Epidermal melanocyte (primary cell): ENCODE measurements around the gene POLR2L.
A peak's percentile ranks its signal among the peaks of the same experiment; 100 is the strongest.

ENCODE experiments used
- DNase-seq: peaks from one replicate; pipeline ENCODE4 v3.0.0; 2011; ENCODE audit warnings: low spot score; ENCODE audit not compliant: insufficient read length

Gene POLR2L

DNA sequence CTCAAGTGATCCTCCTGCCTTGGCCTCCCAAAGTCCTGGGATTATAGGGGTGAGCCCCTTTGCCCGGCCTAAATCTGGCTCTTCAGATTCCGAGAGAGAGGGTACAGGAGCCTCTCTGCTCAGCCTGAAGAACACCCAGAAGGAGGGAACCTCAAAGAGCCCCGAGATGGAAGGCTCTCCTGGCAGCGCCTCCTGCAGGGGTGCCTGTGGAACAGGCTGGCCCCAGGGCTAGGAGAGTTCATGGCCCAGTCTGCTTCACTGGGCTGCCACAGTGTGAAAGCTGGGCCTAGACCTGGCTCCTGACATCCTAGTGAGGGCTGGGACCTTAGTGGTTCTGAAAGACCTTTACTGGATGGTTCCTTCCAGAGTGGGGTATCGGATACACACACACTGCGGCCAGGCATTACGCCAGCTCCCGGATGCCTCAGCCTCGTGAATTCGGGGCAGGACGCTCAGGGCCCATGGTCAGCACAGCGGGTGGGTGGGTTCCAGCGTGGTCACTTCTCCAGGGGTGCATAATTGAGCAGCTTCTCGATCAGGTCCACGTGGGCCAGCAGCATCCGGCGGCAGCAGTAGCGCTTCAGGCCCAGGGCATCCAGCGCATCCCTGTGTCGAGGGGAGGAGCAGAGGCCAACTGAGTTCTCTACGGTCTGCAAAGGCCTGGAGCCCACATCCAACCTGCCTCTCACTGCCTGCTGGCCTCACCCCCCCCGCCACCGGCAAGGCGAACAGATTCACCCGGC lies 2.3 kb downstream of the POLR2L start:
- no peak for DNase-seq

DNA sequence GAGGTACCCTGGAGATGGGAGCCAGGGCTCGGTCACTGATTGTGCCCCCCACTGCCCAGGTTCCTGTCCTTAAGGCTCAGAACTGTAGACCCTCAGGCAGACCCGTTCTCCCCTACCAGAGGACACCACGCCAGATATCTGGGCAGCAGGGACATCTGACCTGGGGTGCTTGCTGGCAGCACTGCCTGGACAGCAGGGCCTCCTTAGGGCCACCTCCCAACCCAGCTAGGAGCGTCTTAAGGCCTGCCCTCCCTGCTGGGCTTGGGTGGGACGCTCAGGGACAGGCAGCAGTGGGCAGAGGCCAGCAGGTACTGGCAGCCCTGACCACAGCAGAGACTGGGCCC lies 3.1 kb downstream of the POLR2L start:
- DNase-seq = no peak

DNA sequence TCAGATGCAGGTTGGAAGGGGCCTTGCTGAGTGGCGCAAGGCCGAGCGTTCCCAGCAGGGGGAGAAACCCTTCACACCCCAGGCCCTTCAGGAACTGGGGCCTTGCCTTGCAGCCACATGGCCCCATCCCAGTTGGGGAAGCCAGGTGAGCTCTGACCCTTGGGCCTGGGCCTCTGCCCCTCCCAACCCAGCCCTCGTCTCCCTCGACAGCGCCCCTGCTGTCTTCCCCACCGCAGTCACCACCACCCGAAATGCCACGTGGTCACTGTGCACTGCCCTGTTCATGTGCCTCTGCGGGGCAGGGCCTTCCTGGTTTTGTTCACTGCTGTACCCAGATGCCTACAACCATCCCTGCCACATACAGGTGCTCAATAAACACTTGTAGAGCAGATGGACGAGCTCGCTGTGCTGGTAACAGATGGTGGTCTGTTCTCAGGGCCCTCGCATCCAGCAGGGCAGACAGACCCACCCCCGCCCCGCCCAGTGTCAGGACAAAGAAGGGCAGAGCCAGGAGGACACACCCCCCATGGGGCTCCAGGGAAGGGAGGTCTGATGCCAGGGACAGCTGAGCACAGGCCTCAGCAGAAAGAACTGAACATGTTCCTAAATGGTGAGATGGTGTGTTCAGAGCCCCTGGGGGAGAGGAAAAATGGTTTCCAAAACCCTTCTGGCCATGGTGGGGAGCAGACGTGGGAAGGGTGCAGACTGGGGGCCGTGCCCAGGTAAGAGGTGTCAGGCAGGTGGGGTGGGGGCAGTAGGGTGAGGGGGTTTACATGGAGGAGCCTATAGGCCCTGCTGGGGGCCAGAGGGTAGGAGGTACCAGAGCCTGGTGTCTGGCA lies 3.7 kb downstream of the POLR2L start:
- DNase-seq = no peak

DNA sequence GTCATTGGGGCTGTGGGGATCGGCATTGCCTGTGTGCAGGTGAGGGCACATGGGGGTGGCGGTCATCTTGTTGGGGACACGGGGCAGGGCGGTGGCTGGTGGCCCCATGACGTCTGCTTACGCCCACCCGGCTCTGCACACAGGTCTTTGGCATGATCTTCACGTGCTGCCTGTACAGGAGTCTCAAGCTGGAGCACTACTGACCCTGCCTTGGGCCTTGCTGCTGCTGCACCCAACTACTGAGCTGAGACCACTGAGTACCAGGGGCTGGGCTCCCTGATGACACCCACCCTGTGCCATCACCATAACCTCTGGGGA lies 4.4 kb downstream of the POLR2L start:
- no peak for DNase-seq

DNA sequence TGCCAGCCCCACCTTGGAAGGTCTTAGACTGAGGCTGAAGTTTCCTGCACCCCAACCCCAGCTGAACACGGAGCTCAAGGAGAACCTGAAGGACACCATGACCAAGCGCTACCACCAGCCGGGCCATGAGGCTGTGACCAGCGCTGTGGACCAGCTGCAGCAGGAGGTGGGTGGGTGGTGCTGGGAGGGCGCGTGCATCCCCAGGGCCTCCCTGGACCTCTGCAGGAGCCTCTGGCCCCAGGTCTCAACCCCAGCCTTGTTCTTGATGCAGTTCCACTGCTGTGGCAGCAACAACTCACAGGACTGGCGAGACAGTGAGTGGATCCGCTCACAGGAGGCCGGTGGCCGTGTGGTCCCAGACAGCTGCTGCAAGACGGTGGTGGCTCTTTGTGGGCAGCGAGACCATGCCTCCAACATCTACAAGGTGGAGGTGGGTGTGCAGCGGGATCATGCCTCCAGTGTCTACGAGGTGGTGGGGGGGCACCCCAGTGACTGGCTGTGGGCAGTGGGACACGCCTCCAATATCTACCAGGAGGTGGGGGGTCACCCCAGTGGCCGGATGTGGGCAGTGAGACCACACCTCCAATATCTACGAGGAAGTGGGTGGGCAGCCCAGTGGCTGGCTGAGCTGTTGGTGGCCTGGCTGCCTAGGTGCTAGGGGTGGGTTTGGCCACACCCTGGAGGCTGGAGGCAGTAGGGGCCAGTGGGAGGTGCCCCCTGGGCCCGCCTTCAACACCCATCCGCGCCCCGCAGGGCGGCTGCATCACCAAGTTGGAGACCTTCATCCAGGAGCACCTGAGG lies 4.9 kb downstream of the POLR2L start:
- no peak for DNase-seq

DNA sequence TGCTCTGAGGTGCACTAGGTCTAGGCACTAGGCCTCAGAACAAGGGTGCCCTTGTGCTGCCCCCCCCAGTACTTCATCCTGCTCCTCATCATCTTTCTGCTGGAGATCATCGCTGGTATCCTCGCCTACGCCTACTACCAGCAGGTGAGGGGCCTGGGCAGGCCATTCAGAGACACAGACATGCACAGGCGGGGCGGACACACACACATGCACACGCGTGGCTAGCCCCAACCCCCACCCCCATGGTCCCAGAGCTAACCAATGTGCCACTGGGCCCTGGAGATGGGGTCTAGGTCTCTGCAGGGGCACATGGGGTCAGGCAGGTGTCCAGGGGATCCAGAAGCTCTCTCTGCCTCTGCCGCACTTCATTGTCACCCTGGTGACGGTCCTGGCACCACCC lies 5.6 kb downstream of the POLR2L start:
- no peak for DNase-seq

DNA sequence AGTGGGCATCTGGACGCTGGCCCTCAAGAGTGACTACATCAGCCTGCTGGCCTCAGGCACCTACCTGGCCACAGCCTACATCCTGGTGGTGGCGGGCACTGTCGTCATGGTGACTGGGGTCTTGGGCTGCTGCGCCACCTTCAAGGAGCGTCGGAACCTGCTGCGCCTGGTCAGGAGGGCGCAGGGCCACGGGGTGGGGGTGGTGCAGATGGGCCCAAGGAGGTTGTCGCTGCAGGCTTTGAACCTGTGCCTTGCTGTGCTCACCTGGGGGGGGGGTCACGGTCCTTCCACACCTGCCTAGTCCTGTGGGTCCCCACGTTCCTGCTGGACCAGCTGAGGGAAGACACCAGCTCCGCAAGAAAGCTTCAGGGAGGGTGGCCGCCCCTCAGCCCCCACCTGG lies 6.1 kb downstream of the POLR2L start:
- no peak for DNase-seq

DNA sequence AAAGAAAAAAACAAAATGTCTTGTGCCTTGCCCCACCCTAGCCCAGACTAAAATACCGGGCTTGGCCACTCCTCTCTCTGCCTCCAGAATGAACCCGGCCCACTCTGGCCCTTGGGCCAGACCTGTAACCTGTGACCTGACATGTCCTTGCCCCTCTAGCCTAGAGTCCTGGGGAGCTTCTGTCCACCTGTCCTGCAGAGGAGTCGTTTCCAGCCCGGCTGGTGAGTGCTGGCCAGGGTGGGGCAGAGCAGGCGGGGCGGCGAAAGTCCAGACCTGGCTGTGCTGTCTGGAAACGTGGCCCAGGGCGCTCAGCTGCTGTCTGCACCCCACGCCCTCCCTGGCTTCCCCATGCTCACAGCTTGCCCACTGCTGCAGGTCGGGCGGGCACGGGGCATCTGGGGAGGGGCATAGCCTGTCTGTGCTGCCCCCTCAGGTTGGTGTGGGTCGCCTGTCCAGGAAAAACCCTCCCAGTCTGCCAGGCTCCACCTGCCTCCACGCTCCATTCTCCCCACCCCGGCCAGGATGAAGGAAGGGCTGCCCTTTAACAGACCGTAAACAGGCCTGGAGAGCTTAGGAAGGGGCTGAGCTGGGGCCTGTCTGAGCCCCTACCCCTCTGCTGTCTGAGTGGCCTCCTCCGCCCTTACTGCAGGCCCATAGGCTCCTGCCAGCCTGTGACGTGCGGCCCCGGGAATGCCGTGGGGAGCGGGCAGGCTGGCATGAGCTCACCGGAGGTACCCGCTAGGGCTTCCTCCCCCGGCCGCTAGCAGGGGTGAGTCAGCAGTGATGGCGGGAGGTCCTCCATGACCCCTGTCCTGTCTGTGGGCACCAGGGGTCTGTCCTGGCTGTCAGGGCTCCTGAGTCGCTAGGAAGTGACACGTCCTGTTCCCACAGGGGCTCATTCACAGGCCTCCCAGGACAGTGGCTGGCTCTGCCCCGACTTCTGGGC lies 7.7 kb downstream of the POLR2L start:
- DNase-seq = peak; percentile 57

DNA sequence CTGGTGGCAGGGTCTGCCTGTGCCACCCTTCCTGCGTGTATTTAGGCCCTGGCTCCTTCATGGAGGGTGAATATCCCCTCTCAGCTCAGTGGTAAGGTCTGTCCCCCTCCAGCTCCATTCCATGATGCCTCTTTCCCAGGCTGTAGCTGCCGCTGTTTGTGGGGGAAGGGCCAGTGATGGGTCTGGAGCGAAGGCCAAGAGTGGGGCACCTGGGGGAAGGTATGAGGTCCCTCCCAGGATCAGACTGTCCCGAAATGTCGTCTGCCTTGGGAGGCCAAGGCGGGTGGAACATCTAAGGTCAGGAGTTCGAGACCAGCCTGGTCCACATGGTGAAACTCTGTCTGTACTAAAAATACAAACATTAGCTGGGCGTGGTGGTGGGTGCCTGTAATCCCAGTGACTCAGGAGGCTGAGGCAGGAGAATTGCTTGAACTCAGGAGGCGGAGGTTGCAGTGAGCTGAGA lies 8.4 kb downstream of the POLR2L start:
- DNase-seq = no peak

DNA sequence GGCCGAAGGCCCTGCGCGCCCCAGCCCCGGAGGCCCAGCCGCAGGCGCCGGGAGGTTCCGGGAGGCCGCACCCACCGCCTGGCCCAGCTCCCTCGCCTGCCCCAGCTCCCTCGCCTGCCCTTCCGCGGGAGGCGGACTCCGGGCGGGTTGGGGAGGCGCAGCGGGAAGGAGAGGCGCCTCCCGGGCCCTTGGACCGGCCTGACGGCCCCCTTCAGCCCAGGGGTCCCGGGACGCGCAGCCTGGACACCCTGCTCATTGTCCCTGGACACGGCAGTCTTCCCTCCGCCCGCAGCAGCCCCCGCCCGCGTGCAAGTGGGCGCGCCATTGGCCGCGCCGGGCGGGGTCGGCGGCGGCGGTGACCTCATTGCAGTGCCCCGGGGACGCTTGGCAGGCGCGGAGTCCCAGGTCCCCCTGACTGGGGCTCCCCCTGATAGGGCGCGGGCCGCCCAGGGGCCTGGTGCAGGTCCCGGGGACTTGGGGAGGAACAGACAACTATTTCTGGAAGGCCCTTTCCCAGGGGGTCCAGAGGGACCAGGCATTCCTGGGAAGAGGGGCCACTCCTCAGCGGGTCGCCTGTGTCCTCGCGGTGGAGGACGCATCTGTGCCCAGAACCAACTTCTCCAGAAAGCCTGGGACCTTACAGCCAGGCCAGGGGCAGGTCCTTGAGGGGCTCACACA lies 9.1 kb downstream of the POLR2L start:
- DNase-seq = no peak

DNA sequence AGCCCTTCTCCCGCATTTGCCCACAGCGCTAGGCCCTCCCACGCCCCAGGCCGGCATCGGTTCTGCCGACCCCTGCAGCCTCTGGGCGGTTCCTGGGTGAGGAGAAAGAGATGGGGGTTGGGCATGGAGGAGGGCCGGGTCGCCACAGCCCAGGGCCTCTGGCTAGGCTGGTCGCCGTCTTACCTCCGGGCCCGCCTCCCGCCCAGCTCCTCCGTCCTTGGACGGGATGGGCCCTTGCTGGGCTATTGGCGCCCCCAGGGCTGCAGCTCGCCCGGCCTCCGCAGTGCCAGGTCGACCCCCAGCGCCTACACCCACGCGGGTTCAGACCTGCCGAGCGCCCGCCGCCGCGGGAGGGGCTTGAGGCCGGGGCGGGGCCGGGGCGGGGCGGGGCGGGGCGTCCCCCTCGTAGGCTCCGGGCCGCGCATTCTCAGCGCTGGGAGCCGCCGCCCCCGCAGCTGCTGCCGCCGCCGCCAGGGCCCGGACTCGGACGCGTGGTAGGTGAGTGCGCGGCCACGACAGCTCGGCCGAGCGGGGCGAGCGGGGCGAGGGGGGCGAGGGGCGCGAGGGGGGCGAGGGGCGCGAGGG lies 9.7 kb downstream of the POLR2L start, which contains the start of gene CD151:
Gene CD151, plus strand, starts transcription at position 424 of the 585 bp plus-strand sequence. CDS start 3,118 bp downstream, outside the sequence.
- DNase-seq = peak; percentile 65

DNA sequence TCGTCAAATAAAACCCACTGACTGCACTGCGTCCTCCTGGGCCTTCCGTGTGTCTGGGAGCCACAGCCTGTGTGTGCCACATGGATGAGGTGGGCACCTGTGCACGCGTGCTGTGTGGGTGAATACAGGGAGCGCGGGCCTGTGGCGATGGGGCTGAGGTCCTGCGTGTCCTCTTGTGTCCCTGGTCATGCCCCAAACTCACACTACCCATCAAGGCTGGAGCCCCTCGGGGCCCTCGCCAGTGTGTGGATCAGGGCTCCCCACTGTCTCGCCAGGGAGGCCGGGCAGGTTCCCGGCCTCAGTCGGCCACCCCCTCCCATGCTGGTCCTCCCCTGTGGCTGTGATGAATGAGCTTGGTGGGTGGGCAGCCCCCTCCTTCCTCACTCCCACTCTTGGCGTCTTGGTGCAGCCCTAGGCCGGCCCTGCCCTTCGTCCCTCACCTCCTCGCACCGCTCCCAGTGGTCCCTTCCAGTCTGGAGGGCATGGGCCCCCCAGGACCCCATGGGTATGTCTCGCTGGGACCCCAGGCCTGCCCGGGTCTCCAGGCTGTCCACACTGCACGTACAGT lies 10.3 kb downstream of the POLR2L start:
- no peak for DNase-seq

DNA sequence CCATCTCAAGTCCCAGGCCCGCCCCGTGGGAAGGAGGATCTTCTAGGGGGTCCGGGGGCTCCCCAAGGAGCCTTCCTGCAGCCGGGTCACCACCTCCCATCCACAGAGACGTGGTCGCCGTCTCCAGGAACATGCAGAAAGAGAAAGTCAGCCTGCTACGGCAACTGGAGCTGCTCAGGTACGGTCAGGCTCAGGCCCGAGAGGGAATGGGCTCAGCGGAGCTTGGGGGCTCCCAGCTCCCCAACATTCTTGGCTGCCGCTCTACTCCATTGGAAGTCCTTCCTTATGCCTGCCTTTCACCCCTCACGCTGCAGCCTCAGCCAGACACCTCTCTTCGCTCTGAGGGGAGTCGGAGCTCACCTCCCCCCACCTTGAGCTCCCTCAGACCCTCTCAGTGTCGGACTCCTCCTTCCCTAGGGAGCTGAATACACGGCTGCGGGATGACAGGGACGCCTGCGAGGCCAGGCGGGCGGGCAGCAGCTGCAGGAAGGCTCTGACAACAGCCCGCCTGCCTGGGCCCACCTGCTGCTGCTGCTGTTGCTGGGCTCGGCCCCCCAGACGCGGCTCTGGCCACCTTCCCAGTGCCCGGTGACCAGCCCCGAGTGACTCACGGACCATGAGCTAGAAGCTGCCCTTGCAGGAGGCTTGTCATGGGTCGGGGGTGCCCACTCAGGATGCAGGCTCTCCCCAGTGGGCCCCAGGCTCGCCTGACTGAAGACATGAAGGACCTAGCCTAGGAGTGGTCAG lies 11.0 kb downstream of the POLR2L start:
- no peak for DNase-seq

DNA sequence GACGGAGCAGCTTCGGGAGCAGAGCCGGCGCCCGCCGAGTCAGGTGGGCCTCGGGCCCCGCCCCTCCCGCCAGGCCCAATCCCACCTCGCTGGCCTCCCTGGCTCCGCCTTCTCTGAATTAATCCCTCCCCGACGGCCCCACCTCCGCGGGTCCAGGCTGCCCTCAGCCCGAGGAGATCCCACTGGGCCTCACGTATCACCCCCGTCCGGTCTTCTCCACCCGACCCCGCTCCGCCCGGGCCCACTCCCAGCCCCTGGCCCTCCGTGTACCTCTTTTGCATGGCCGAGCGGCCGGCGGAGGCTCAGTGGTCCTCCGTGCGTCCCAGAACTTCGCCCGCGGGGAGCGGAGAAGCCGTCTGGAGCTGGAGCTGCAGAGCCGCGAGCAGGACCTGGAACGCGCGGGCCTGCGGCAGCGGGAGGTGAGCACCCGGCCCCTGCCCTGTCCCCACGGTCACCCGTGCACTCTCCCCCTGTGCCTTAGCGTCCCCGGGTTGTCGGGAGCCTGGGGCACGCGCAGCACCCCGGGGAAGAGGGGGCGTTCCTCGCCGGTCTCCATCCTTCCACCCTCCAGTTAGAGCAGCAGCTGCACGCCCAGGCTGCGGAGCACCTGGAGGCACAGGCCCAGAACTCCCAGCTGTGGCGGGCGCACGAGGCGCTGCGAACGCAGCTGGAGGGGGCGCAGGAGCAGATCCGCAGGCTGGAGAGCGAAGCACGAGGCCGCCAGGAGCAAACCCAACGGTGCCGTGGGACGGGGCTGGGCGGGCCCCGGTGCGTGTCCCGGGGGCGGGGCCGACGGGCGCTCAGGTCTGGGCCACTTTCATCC lies 11.8 kb downstream of the POLR2L start:
- peak; percentile 78 for DNase-seq

DNA sequence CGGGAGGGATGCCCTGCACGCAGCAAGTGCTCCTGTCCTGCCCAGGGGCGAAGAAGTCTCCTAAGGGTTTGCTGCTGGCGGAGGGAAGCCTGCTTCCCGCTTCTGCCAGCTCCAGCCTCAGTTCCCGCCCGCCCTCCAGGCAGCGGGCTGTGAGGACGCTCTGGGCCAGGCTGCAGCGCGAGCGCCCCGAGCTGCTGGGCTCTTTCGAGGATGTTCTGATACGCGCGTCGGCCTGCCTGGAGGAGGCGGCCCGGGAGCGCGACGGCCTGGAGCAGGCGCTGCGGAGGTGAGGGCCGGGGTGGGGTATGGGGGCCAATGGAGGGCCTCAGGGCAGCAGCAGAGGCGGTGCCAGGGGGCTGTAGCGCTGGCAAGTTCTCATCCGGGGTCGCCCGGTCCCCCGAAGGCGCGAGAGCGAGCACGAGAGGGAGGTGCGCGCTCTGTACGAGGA lies 12.5 kb downstream of the POLR2L start:
- DNase-seq = no peak

DNA sequence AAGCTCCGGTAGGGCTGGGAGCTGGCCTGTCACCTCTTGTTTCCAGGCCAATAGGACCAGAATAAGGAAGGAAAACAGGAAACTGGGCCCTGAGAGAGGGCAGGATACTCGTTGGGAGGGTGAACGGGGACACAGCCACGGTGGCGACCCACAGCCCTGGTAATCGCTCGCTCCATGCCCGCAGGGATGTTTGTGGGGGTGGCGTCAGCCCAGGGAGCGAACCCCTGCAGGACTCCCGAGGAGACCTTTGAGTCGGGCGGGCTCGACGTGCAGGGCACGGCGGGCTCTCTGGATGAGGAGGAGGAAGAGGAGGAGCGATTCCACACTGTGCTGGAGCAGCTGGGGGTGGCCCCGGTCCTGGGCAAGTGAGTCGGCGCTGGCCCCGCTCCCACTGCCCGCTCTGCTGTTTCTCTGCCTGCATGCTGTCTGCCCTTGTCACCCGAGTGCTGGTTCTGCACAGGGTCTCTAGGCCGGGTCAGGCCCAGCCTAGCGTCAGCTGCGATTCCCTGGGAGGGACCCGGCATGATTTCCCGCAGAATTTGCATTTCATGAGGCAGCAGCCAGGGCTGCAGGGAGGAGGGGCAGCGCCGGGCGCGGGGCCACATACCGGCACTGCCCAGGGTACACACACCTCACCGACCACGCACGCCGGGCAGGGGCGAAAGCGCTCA lies 13.0 kb downstream of the POLR2L start:
- DNase-seq = no peak

DNA sequence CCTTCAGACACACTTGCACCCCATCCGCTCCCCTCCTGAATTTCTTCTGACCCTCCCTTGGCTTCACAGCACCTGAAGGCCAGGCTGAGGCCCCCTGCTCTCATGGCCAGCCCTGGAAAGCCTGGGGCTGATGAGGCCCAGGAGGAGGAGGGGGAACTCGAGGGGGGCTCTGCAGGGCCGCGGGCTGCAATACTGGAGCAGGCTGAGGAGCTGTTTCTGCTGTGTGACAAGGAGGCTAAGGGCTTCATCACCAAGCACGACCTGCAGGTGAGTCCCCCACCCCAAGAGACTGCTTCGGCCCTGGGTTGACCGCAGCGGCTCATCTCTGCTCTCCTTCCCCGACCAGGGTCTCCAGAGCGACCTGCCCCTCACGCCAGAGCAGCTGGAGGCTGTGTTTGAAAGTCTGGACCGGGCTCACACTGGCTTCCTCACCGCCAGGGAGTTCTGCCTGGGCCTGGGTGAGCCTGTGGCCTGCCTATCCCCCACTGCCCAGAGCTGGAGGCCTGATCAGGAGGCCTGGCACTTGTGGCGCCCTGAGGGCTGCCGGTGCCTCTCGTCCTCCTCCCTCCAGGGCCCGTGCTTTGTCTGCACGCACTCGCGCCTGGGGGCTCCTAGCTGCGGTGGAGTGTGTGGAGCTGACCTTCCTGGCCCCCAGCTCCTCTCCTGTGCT lies 13.7 kb downstream of the POLR2L start:
- no peak for DNase-seq
